ENCODE results near the gene TRIO.

- no peak for TF ChIP-seq EZH2phosphoT487 (IDR thresholded peaks at IDR 0.05; ENCODE audit: low read depth, severe bottlenecking, unreplicated experiment)
- TF ChIP-seq EZH2 (IDR thresholded peaks at IDR 0.05; ENCODE audit: borderline replicate concordance) = no peak
Observed at GRCh38 chr5:14450018-14450524, 306.9 kb downstream of the TRIO start.
